GM08714 (cell line): Measurements from ENCODE around the gene SLC8B1.

Experiments
- H3K4me3 ChIP-seq: fragments of 200-500 bp; sonication (Bioruptor generic); 2 replicates; pipeline ENCODE4 v1.5.1; 2014; ENCODE audit warnings: mild to moderate bottlenecking, low read length, inconsistent platforms
- ZNF274 ChIP-seq: IDR thresholded peaks from 2 replicates; pipeline ENCODE4 v1.6.1; 2012; ENCODE audit warnings: mild to moderate bottlenecking, low read depth, low read length

The SLC8B1 gene

GRCh38 chr12:113318046-113318656 is 16.8 kb downstream of the SLC8B1 start:
- no peak overlapping the region for H3K4me3 ChIP-seq
- no peak for TF ChIP-seq ZNF274

GRCh38 chr12:113317122-113317521 is 17.8 kb downstream of the SLC8B1 start:
- TF ChIP-seq ZNF274, result no peak

GRCh38 chr12:113316155-113316554 is 18.8 kb downstream of the SLC8B1 start:
- no peak overlapping the region for H3K4me3 ChIP-seq
- no peak for TF ChIP-seq ZNF274

More at GRCh38 chr12:113317122-113317521, 17.8 kb downstream of the SLC8B1 start:
- H3K4me3 ChIP-seq, result no peak overlapping the region

- TF ChIP-seq ZNF274, result no peak
- no peak overlapping the region for H3K4me3 ChIP-seq
Measured at GRCh38 chr12:113315358-113315757, 19.6 kb downstream of the SLC8B1 start.

GRCh38 chr12:113314121-113314529 is 20.8 kb downstream of the SLC8B1 start:
- no peak overlapping the region for H3K4me3 ChIP-seq
- no peak for TF ChIP-seq ZNF274

GRCh38 chr12:113310489-113310888 is 24.4 kb downstream of the SLC8B1 start:
- H3K4me3 ChIP-seq, result no peak overlapping the region
- no peak for TF ChIP-seq ZNF274

GRCh38 chr12:113306382-113306781 is 28.5 kb downstream of the SLC8B1 start:
- no peak for TF ChIP-seq ZNF274
- H3K4me3 ChIP-seq, result no peak overlapping the region

- TF ChIP-seq ZNF274, result no peak
- H3K4me3 ChIP-seq, result no peak overlapping the region
Measured at GRCh38 chr12:113305281-113305856, 29.5 kb downstream of the SLC8B1 start.

GRCh38 chr12:113302886-113303640 is 31.8 kb downstream of the SLC8B1 start:
- no peak for TF ChIP-seq ZNF274
- no peak overlapping the region for H3K4me3 ChIP-seq

GRCh38 chr12:113302466-113302865 is 32.4 kb downstream of the SLC8B1 start:
- H3K4me3 ChIP-seq, result no peak overlapping the region
- no peak for TF ChIP-seq ZNF274

- TF ChIP-seq ZNF274, result no peak
- no peak overlapping the region for H3K4me3 ChIP-seq
Measured at GRCh38 chr12:113301811-113302210, 33.1 kb downstream of the SLC8B1 start.

- TF ChIP-seq ZNF274, result no peak
- no peak overlapping the region for H3K4me3 ChIP-seq
Measured at GRCh38 chr12:113299619-113300237, 35.2 kb downstream of the SLC8B1 start.

GRCh38 chr12:113298861-113299545 is 35.9 kb downstream of the SLC8B1 start:
- no peak for TF ChIP-seq ZNF274
- H3K4me3 ChIP-seq, result no peak overlapping the region

- H3K4me3 ChIP-seq, result no peak overlapping the region
- no peak for TF ChIP-seq ZNF274
Measured at GRCh38 chr12:113298472-113298817, 36.5 kb downstream of the SLC8B1 start.
